ENCODE data around the gene CRAT.

- TF ChIP-seq ETS1 (IDR thresholded peaks at IDR 0.05) (no peak), CTCF (conservative IDR thresholded peaks at IDR 0.05; ENCODE audit: low read depth in 2 of 2) (peak; percentile 12 to 43; a peak in 1 of 4 replicates), EZH2phosphoT487 (IDR thresholded peaks at IDR 0.05; ENCODE audit: unreplicated experiment) (no peak)
These were observed 10.0 kb downstream of the CRAT start for GRCh38 chr9:129100383-129101169.

All from GM23338 (cell line).